Measurements from ENCODE around the gene TRIM28. TPM values are rescaled to one million over a fixed set of nuclear protein-coding genes. Genes with fewer than 3 reads are reported as not detected.
"Not testable (repeated sequence)": the region's sequence is repeated elsewhere in the genome, so short reads cannot be mapped to it uniquely, and the experiment has no call there.

Gene TRIM28
- total and polyA plus RNA-seq, 2 experiments from 2014 or later, result 159 to 191 TPM

DNA sequence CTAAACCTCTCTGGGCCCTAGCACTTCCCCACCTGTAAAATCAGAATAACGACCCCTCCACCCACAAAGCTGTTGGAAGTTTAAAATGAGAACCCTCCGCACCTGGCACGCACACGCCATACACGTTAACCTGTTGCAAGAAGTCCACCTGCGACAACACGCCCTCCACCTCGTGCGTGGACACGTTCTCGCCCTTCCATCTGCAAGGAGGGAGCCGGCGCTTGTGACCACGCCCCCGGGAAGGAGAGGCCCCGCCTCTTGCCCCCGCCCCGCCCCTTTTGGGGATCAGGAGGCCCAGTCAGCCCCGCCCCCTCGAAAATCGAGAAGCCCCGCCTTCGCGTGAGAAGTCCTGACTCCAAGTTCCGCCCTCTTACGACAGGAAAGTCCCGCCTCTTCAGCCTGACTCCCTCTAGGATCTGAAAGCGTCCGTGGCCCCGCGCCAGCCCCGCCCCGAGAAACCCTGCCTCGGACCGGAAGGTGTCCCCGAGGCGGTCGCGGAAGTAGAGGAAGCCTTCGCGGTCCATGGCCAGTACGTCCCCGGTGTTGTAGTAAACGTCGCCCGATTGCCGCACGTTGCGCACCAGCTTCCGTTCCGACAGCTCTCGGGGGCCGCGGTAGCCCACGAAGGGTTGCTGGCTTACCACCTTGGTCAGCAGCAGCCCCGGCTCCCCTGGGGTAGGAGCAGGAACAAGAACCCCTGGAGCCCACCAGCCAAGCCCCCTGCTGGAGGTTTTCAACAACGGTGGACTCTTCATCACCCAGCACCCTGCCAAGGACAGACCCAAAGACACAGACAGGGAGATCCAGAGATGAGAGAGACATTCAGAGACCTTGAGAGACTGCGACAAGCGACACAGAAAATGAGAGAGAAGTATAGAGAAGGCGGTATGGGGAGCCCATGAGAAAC is 44.6 kb upstream of the TRIM28 start:
- H3K4me3 ChIP-seq, result peak overlapping the region; percentile 55
- H3K27me3 ChIP-seq, result no peaks in the 10 kb centered on the region
- H3K36me3 ChIP-seq (replicated peaks; ENCODE audit: insufficient read depth, low read depth), result no peaks in the 10 kb centered on the region
- TF ChIP-seq EZH2phosphoT487 (IDR thresholded peaks at IDR 0.05; ENCODE audit: low read depth, severe bottlenecking, unreplicated experiment) (no peak), EZH2 (IDR thresholded peaks at IDR 0.05; ENCODE audit: borderline replicate concordance) (no peak)
- TF ChIP-seq, protein P1, sequence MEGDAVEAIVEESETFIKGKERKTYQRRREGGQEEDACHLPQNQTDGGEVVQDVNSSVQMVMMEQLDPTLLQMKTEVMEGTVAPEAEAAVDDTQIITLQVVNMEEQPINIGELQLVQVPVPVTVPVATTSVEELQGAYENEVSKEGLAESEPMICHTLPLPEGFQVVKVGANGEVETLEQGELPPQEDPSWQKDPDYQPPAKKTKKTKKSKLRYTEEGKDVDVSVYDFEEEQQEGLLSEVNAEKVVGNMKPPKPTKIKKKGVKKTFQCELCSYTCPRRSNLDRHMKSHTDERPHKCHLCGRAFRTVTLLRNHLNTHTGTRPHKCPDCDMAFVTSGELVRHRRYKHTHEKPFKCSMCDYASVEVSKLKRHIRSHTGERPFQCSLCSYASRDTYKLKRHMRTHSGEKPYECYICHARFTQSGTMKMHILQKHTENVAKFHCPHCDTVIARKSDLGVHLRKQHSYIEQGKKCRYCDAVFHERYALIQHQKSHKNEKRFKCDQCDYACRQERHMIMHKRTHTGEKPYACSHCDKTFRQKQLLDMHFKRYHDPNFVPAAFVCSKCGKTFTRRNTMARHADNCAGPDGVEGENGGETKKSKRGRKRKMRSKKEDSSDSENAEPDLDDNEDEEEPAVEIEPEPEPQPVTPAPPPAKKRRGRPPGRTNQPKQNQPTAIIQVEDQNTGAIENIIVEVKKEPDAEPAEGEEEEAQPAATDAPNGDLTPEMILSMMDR (IDR thresholded peaks at IDR 0.05; ENCODE audit: poor library complexity), result peak; percentile 20
- H4K20me1 ChIP-seq (ENCODE audit: insufficient read depth, poor library complexity, severe bottlenecking), result no peaks in the 10 kb centered on the region
- no peaks in the 10 kb centered on the region for H3K79me2 ChIP-seq
- H3K9me2 ChIP-seq (replicated peaks; ENCODE audit: insufficient read depth), result no peaks in the 10 kb centered on the region
- peak; percentile 100 for DNase-seq (ENCODE audit: low spot score)
- no peaks in the 10 kb centered on the region for H3K9me3 ChIP-seq (ENCODE audit: low read depth)
- peaks cover 5% of the 10 kb centered on the region for H3K4me1 ChIP-seq (ENCODE audit: insufficient read depth)
- peak overlapping the region; percentile 97 for H2AFZ ChIP-seq
- H3K27ac ChIP-seq, result peak overlapping the region; percentile 82
- peak overlapping the region; percentile 89 for H3K4me2 ChIP-seq
- 3% methylated on average over 55 of the region's 60 CpGs for WGBS (ENCODE audit: low lambda C conversion rate, missing lambda C conversion rate)

DNA sequence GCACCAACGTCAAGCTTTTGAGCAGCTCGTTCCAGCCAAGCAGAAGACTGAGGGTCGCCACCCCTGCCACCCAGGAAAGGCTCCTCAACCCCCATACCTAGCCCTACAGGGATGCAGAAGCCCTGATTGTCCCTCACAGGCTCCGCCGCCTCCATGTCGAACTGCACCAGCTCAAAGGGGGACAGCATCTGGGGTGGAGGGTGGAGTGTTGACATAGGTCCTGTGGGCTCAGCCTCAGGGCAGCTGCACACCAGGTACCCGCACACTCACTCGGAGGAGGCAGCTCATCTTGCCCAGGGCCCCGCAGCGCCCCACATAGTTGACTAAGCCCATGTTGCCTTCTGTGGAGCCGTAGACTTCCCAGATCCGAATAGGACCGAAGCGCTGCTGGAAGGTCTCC is 43.6 kb upstream of the TRIM28 start:
- no peaks in the 10 kb centered on the region for H3K9me3 ChIP-seq (ENCODE audit: low read depth)
- no peaks in the 10 kb centered on the region for H3K79me2 ChIP-seq
- WGBS (ENCODE audit: low lambda C conversion rate, missing lambda C conversion rate), result 97% methylated on average over 14 of the region's 14 CpGs
- H3K27ac ChIP-seq, result no peak overlapping the region
- no peak for DNase-seq (ENCODE audit: low spot score)
- no peaks in the 10 kb centered on the region for H4K20me1 ChIP-seq (ENCODE audit: insufficient read depth, poor library complexity, severe bottlenecking)
- TF ChIP-seq EZH2 (IDR thresholded peaks at IDR 0.05; ENCODE audit: borderline replicate concordance) (no peak), EZH2phosphoT487 (IDR thresholded peaks at IDR 0.05; ENCODE audit: low read depth, severe bottlenecking, unreplicated experiment) (no peak)
- TF ChIP-seq, protein P1 (IDR thresholded peaks at IDR 0.05; ENCODE audit: poor library complexity), result no peak
- peak overlapping the region; percentile 55 for H3K4me3 ChIP-seq
- no peaks in the 10 kb centered on the region for H3K27me3 ChIP-seq
- H3K4me2 ChIP-seq, result peak overlapping the region; percentile 89
- H3K9me2 ChIP-seq (replicated peaks; ENCODE audit: insufficient read depth), result no peaks in the 10 kb centered on the region
- H3K4me1 ChIP-seq (ENCODE audit: insufficient read depth), result peaks cover 5% of the 10 kb centered on the region
- H2AFZ ChIP-seq, result no peak overlapping the region
- H3K36me3 ChIP-seq (replicated peaks; ENCODE audit: insufficient read depth, low read depth), result no peaks in the 10 kb centered on the region

DNA sequence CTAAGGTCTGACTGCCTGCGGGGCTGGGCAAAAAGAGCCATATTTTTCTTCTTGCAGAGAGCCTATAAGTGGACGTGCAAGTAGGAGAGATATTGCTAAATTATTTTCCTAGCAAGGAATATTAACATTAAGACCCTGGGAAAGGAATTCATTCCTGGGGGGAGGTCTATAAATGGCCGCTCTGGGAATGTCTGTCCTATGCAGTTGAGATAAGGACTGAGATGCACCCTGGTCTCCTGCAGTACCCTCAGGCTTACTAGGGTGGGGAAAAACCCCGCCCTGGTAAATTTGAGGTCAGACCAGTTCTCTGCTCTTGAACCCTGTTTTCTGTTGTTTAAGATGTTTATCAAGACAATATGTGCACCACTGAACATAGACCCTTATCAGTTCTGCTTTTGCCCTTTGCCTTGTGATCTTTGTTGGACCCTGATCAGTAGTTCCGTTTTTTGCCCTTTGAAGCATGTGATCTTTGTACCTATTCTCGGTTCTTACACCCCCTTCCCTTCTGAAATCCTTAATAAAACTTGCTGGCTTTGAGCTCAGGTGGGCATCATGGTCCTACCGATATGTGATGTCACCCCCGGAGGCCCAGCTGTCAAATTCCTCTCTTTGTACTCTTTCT is 36.2 kb upstream of the TRIM28 start:
- not testable (repeated sequence) for H3K4me1 ChIP-seq (ENCODE audit: insufficient read depth); H2AFZ ChIP-seq; DNase-seq (ENCODE audit: low spot score); H4K20me1 ChIP-seq (ENCODE audit: insufficient read depth, poor library complexity, severe bottlenecking); H3K4me2 ChIP-seq; H3K27me3 ChIP-seq; H3K27ac ChIP-seq; H3K9me2 ChIP-seq (replicated peaks; ENCODE audit: insufficient read depth); H3K4me3 ChIP-seq; H3K9me3 ChIP-seq (ENCODE audit: low read depth); H3K36me3 ChIP-seq (replicated peaks; ENCODE audit: insufficient read depth, low read depth); H3K79me2 ChIP-seq
- 79% methylated on average over 8 of the region's 8 CpGs for WGBS (ENCODE audit: low lambda C conversion rate, missing lambda C conversion rate)

DNA sequence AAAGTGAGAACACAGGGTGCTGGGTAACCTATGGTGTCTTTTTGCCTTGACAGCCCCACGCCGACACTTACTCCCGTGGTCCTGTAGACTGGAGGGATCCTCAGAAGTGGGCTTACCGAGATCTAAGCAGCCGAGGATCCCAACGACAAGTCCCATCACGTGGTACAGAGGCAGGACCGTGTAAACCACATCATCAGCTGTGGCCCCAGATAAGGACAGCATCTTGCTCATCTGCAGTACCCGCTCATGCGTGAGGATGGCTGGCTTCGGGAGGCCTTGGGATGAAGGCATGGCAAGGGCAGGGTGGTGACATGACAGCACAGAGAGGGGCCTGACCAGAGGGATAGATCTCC is 34.2 kb upstream of the TRIM28 start:
- no peaks in the 10 kb centered on the region for H3K9me2 ChIP-seq (replicated peaks; ENCODE audit: insufficient read depth)
- no peak overlapping the region for H2AFZ ChIP-seq
- H3K27me3 ChIP-seq, result no peaks in the 10 kb centered on the region
- H3K9me3 ChIP-seq (ENCODE audit: low read depth), result no peaks in the 10 kb centered on the region
- no peak overlapping the region for H3K4me2 ChIP-seq
- H3K36me3 ChIP-seq (replicated peaks; ENCODE audit: insufficient read depth, low read depth), result no peaks in the 10 kb centered on the region
- H3K4me3 ChIP-seq, result no peak overlapping the region
- H4K20me1 ChIP-seq (ENCODE audit: insufficient read depth, poor library complexity, severe bottlenecking), result no peaks in the 10 kb centered on the region
- TF ChIP-seq EZH2phosphoT487 (IDR thresholded peaks at IDR 0.05; ENCODE audit: low read depth, severe bottlenecking, unreplicated experiment), result no peak
- TF ChIP-seq EZH2 (IDR thresholded peaks at IDR 0.05; ENCODE audit: borderline replicate concordance), result no peak
- TF ChIP-seq, protein P1 (IDR thresholded peaks at IDR 0.05; ENCODE audit: poor library complexity), result no peak
- WGBS (ENCODE audit: low lambda C conversion rate, missing lambda C conversion rate), result 94% methylated on average over 11 of the region's 11 CpGs
- no peak overlapping the region for H3K27ac ChIP-seq
- H3K4me1 ChIP-seq (ENCODE audit: insufficient read depth), result peaks cover 10% of the 10 kb centered on the region
- H3K79me2 ChIP-seq, result peaks cover 6% of the 10 kb centered on the region
- DNase-seq (ENCODE audit: low spot score), result no peak

All from hepatocyte (in vitro differentiated cells).